ENCODE results near the gene MSMP. TPM values are rescaled to one million over a fixed set of nuclear protein-coding genes. Genes with fewer than 3 reads are reported as not detected.
A peak's percentile ranks its signal among the peaks of the same experiment; 100 is the strongest.

Gene MSMP
- total and polyA plus RNA-seq, 2 experiments from 2014 or later = not detected

GRCh38 chr9:35734096-35734495 is 20.0 kb downstream of the MSMP start:
- no peaks in the 10 kb centered on the region for H3K9me3 ChIP-seq (ENCODE audit: low read depth)
- TF ChIP-seq EZH2phosphoT487 (IDR thresholded peaks at IDR 0.05; ENCODE audit: low read depth, severe bottlenecking, unreplicated experiment) (no peak), EZH2 (IDR thresholded peaks at IDR 0.05; ENCODE audit: borderline replicate concordance) (no peak), CTCF (IDR thresholded peaks at IDR 0.05; ENCODE audit: poor library complexity) (no peak)
- DNase-seq (ENCODE audit: low spot score) = no peak
- H3K27me3 ChIP-seq = no peaks in the 10 kb centered on the region
- 87% methylated on average over 3 of the region's 3 CpGs for WGBS (ENCODE audit: low lambda C conversion rate, missing lambda C conversion rate)
- H4K20me1 ChIP-seq (ENCODE audit: insufficient read depth, poor library complexity, severe bottlenecking) = peaks cover 22% of the 10 kb centered on the region
- H3K4me3 ChIP-seq = no peak overlapping the region
- H3K79me2 ChIP-seq = peaks cover 51% of the 10 kb centered on the region
- no peaks in the 10 kb centered on the region for H3K9me2 ChIP-seq (replicated peaks; ENCODE audit: insufficient read depth)
- no peaks in the 10 kb centered on the region for H3K36me3 ChIP-seq (replicated peaks; ENCODE audit: insufficient read depth, low read depth)
- peak overlapping the region; percentile 95 for H3K27ac ChIP-seq
- H3K4me1 ChIP-seq (ENCODE audit: insufficient read depth) = peaks cover 34% of the 10 kb centered on the region
- H3K4me2 ChIP-seq = peak overlapping the region; percentile 89
- H2AFZ ChIP-seq = no peak overlapping the region

GRCh38 chr9:35732800-35733541 is 21.1 kb downstream of the MSMP start:
- Histone ChIP-seq H3K4me1 (ENCODE audit: insufficient read depth) (peaks cover 45% of the 10 kb centered on the region), H3K27ac (peak overlapping the region; percentile 95), H4K20me1 (ENCODE audit: insufficient read depth, poor library complexity, severe bottlenecking) (peaks cover 25% of the 10 kb centered on the region), H3K36me3 (replicated peaks; ENCODE audit: insufficient read depth, low read depth) (no peaks in the 10 kb centered on the region), H3K4me3 (peak overlapping the region; percentile 57), H3K4me2 (peak overlapping the region; percentile 89), H3K79me2 (peaks cover 62% of the 10 kb centered on the region), H2AFZ (peak overlapping the region; percentile 51), H3K9me2 (replicated peaks; ENCODE audit: insufficient read depth) (no peaks in the 10 kb centered on the region), H3K27me3 (no peaks in the 10 kb centered on the region), H3K9me3 (ENCODE audit: low read depth) (no peaks in the 10 kb centered on the region)
- 1% methylated on average over 14 of the region's 14 CpGs for WGBS (ENCODE audit: low lambda C conversion rate, missing lambda C conversion rate)
- peak; percentile 60 for DNase-seq (ENCODE audit: low spot score)
- TF ChIP-seq CTCF (IDR thresholded peaks at IDR 0.05; ENCODE audit: poor library complexity) = peak; percentile 13
- no peak for TF ChIP-seq EZH2 (IDR thresholded peaks at IDR 0.05; ENCODE audit: borderline replicate concordance)

GRCh38 chr9:35732185-35732799 is 21.8 kb downstream of the MSMP start, which contains the start of the genes CREB3 and TLN1:
TSS of gene CREB3 (plus strand) at chr9:35732666. CDS start at chr9:35732773, 107 bp downstream.
TSS of gene TLN1 (minus strand) at chr9:35732195. CDS start at chr9:35725694, 6,501 bp downstream.
- H2AFZ ChIP-seq = peak within 1 kb of the TSS; percentile 55
- no peaks in the 10 kb centered on the region for H3K9me3 ChIP-seq (ENCODE audit: low read depth)
- TF ChIP-seq EZH2 (IDR thresholded peaks at IDR 0.05; ENCODE audit: borderline replicate concordance) = no peak
- no peak for TF ChIP-seq EZH2phosphoT487 (IDR thresholded peaks at IDR 0.05; ENCODE audit: low read depth, severe bottlenecking, unreplicated experiment)
- no peak for TF ChIP-seq CTCF (IDR thresholded peaks at IDR 0.05; ENCODE audit: poor library complexity)
- no peaks in the 10 kb centered on the region for H3K27me3 ChIP-seq
- peak within 1 kb of the TSS; percentile 84 for H3K4me3 ChIP-seq
- peaks cover 52% of the 10 kb centered on the region for H3K4me1 ChIP-seq (ENCODE audit: insufficient read depth)
- WGBS (ENCODE audit: low lambda C conversion rate, missing lambda C conversion rate) = 2% methylated on average over 49 of the region's 49 CpGs
- peak within 1 kb of the TSS; percentile 89 for H3K4me2 ChIP-seq
- H4K20me1 ChIP-seq (ENCODE audit: insufficient read depth, poor library complexity, severe bottlenecking) = peaks cover 25% of the 10 kb centered on the region
- DNase-seq (ENCODE audit: low spot score) = peak; percentile 98
- peak within 1 kb of the TSS; percentile 95 for H3K27ac ChIP-seq
- H3K9me2 ChIP-seq (replicated peaks; ENCODE audit: insufficient read depth) = no peaks in the 10 kb centered on the region
- peaks cover 69% of the 10 kb centered on the region for H3K79me2 ChIP-seq
- H3K36me3 ChIP-seq (replicated peaks; ENCODE audit: insufficient read depth, low read depth) = no peaks in the 10 kb centered on the region
